Measurements from ENCODE around the gene CA4.

DNA sequence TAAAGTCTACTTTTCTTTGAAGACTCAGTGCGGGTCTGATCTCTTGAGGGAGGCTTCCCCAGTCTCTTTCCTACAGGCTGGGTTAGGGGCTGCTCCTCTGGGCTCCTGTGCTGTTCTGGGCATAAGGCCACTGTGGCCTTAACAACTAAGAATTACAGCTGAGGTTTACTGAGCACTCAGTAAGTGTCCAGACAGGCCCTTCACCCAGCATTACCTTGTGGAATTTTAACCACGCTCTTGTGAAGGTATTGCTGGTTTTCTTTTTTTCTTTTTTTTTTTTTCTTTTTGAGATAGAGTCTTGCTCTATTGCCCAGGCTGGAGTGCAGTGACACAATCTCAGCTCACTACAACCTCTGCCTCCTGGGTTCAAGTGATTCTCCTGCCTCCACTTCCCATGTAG lies 3.6 kb upstream of the CA4 start:
- TF ChIP-seq CEBPZ (IDR thresholded peaks at IDR 0.05; ENCODE audit: borderline replicate concordance, low read depth, low read length) (no peak), HOMEZ (CRISPR knock-in tag; IDR thresholded peaks at IDR 0.05) (no peak), HNRNPUL1 (IDR thresholded peaks at IDR 0.05; ENCODE audit: low read length) (no peak), DNMT1 (IDR thresholded peaks at IDR 0.05) (no peak)
- TF ChIP-seq, protein P1, sequence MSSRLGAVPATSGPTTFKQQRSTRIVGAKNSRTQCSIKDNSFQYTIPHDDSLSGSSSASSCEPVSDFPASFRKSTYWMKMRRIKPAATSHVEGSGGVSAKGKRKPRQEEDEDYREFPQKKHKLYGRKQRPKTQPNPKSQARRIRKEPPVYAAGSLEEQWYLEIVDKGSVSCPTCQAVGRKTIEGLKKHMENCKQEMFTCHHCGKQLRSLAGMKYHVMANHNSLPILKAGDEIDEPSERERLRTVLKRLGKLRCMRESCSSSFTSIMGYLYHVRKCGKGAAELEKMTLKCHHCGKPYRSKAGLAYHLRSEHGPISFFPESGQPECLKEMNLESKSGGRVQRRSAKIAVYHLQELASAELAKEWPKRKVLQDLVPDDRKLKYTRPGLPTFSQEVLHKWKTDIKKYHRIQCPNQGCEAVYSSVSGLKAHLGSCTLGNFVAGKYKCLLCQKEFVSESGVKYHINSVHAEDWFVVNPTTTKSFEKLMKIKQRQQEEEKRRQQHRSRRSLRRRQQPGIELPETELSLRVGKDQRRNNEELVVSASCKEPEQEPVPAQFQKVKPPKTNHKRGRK (tag; IDR thresholded peaks at IDR 0.05), result no peak
